DOHH2 (cell line): ENCODE results near the gene SPOP.
"Not testable (repeated sequence)": the region's sequence is repeated elsewhere in the genome, so short reads cannot be mapped to it uniquely, and the experiment has no call there.

Experiments used
- H3F3A ChIP-seq: fragments of 200-600 bp; sonication (generic), shearing (Covaris generic); 2 replicates; pipeline ENCODE4 v1.6.0; 2016; ENCODE audit warnings: antibody characterized with exemption, mild to moderate bottlenecking; ENCODE audit not compliant: control insufficient read depth, insufficient read depth
- H3K27ac ChIP-seq: fragments of 200-600 bp; sonication (generic); 2 replicates; pipeline ENCODE4 v1.5.1; 2014; ENCODE audit warnings: low read depth, mild to moderate bottlenecking, low read length, moderate library complexity
- H3K27me3 ChIP-seq: fragments of 200-600 bp; sonication (generic); 2 replicates; pipeline ENCODE4 v1.6.1; 2014; ENCODE audit warnings: mild to moderate bottlenecking, low read length, mixed read lengths; ENCODE audit not compliant: control insufficient read depth
- H3K36me3 ChIP-seq: fragments of 200-600 bp; sonication (generic); 2 replicates; pipeline ENCODE4 v1.6.1; 2014; ENCODE audit warnings: mild to moderate bottlenecking, low read length, moderate library complexity, mixed read lengths; ENCODE audit not compliant: control insufficient read depth
- H3K4me1 ChIP-seq: fragments of 200-600 bp; sonication (generic); 2 replicates; pipeline ENCODE4 v1.6.1; 2014; ENCODE audit warnings: mild to moderate bottlenecking, low read length, mixed read lengths; ENCODE audit not compliant: control insufficient read depth
- H3K4me2 ChIP-seq: fragments of 200-600 bp; sonication (generic); 2 replicates; pipeline ENCODE4 v1.6.0; 2014; ENCODE audit warnings: mild to moderate bottlenecking, low read length, moderate library complexity
- H3K4me3 ChIP-seq: fragments of 200-600 bp; sonication (generic); 2 replicates; pipeline ENCODE4 v1.5.1; 2014; ENCODE audit warnings: mild to moderate bottlenecking, low read length, mixed read lengths
- H3K79me2 ChIP-seq: fragments of 200-600 bp; sonication (generic); 2 replicates; pipeline ENCODE4 v1.6.1; 2014; ENCODE audit warnings: mild to moderate bottlenecking, low read length, mixed read lengths; ENCODE audit not compliant: control insufficient read depth
- H3K9me2 ChIP-seq: fragments of 200-600 bp; sonication (generic); replicated peaks from 2 replicates; pipeline ENCODE4 v1.6.1; 2014; ENCODE audit warnings: mild to moderate bottlenecking, low read length, mixed read lengths; ENCODE audit not compliant: control insufficient read depth
- H3K9me3 ChIP-seq: fragments of 200-600 bp; sonication (generic); 2 replicates; pipeline ENCODE4 v1.6.1; 2014; ENCODE audit warnings: antibody characterized with exemption, low read length, mixed read lengths; ENCODE audit not compliant: control insufficient read depth, insufficient read depth
- H4K20me1 ChIP-seq: fragments of 200-600 bp; sonication (generic); 2 replicates; pipeline ENCODE4 v1.6.0; 2014; ENCODE audit warnings: low read depth, mild to moderate bottlenecking, antibody characterized with exemption, low read length, moderate library complexity; ENCODE audit not compliant: control insufficient read depth, insufficient read depth
- CTCF ChIP-seq: fragments of 200-600 bp; sonication (generic); IDR thresholded peaks from one replicate; pipeline ENCODE4 v1.5.1; 2014; ENCODE audit warnings: antibody characterized with exemption, mild to moderate bottlenecking, low read depth, low read length; ENCODE audit not compliant: poor library complexity, severe bottlenecking
- EZH2phosphoT487 ChIP-seq: fragments of 200-600 bp; sonication (generic); IDR thresholded peaks from 2 replicates; pipeline ENCODE4 v1.6.1; 2017; ENCODE audit warnings: borderline replicate concordance, mild to moderate bottlenecking, antibody characterized with exemption, low read length, moderate library complexity, mixed read lengths

Gene SPOP

GRCh38 chr17:49571283-49571682, 106.6 kb downstream of the SPOP start:
- Histone ChIP-seq H3K79me2 (no peaks in the 10 kb centered on the region), H3K4me3 (no peak overlapping the region), H3F3A (peaks cover 4% of the 10 kb centered on the region), H4K20me1 (no peaks in the 10 kb centered on the region), H3K9me3 (no peaks in the 10 kb centered on the region), H3K4me2 (no peak overlapping the region), H3K27ac (no peak overlapping the region), H3K4me1 (peaks cover 8% of the 10 kb centered on the region; the same call in 1 of the 2 replicates), H3K36me3 (no peaks in the 10 kb centered on the region), H3K27me3 (peaks cover 54% of the 10 kb centered on the region), H3K9me2 (no peaks in the 10 kb centered on the region)
- TF ChIP-seq CTCF (no peak), EZH2phosphoT487 (no peak)

GRCh38 chr17:49570540-49571242, 107.2 kb downstream of the SPOP start:
- H3K4me3 ChIP-seq, result peak overlapping the region; percentile 81; the same call in 1 of the 2 replicates
- H3K27me3 ChIP-seq, result peaks cover 49% of the 10 kb centered on the region
- no peaks in the 10 kb centered on the region for H3K36me3 ChIP-seq

GRCh38 chr17:49568695-49569047, 109.2 kb downstream of the SPOP start:
- H3K36me3 ChIP-seq, H3K4me2 ChIP-seq, H3K9me3 ChIP-seq, H3K4me3 ChIP-seq, H3K27ac ChIP-seq, H3K4me1 ChIP-seq, H4K20me1 ChIP-seq, H3K9me2 ChIP-seq, H3K79me2 ChIP-seq, H3F3A ChIP-seq: not testable (repeated sequence)
- H3K27me3 ChIP-seq, result peaks cover 33% of the 10 kb centered on the region

More at GRCh38 chr17:49570540-49571242, 107.2 kb downstream of the SPOP start:
- H3F3A ChIP-seq, result peaks cover 4% of the 10 kb centered on the region
- H3K79me2 ChIP-seq, result no peaks in the 10 kb centered on the region
- peaks cover 8% of the 10 kb centered on the region; the same call in 1 of the 2 replicates for H3K4me1 ChIP-seq
- H3K9me3 ChIP-seq, result no peaks in the 10 kb centered on the region
- no peak overlapping the region for H3K27ac ChIP-seq
- peak overlapping the region; percentile 73 for H3K4me2 ChIP-seq
- H3K9me2 ChIP-seq, result no peaks in the 10 kb centered on the region
- TF ChIP-seq CTCF (no peak), EZH2phosphoT487 (no peak)
- no peaks in the 10 kb centered on the region for H4K20me1 ChIP-seq

- Histone ChIP-seq H3K36me3 (no peaks in the 10 kb centered on the region), H3K4me1 (peaks cover 8% of the 10 kb centered on the region; the same call in 1 of the 2 replicates), H4K20me1 (no peaks in the 10 kb centered on the region), H3F3A (peaks cover 4% of the 10 kb centered on the region), H3K4me3 (no peak overlapping the region), H3K27me3 (peaks cover 30% of the 10 kb centered on the region), H3K27ac (no peak overlapping the region), H3K79me2 (no peaks in the 10 kb centered on the region), H3K9me2 (no peaks in the 10 kb centered on the region), H3K9me3 (no peaks in the 10 kb centered on the region), H3K4me2 (peak overlapping the region; percentile 25; the same call in 1 of the 2 replicates)
- TF ChIP-seq CTCF, result peak; percentile 92
- TF ChIP-seq EZH2phosphoT487, result no peak
Observed at GRCh38 chr17:49567871-49568694, 109.8 kb downstream of the SPOP start.
